Loucy (cell line): ENCODE data around the gene WTIP.

ENCODE experiments used
- EZH2phosphoT487 ChIP-seq: fragments of 200-600 bp; IDR thresholded peaks from 2 replicates; pipeline ENCODE4 v1.6.1; 2018; ENCODE audit warnings: antibody characterized with exemption, mild to moderate bottlenecking, moderate library complexity, borderline replicate concordance
- TF ChIP-seq, protein P1 (sequence below): fragments of 200-600 bp; sonication (generic); conservative IDR thresholded peaks from 2 replicates; pipeline ENCODE4 v1.5.1; 2014; ENCODE audit warnings: mild to moderate bottlenecking, antibody characterized with exemption, low read length

DNA sequence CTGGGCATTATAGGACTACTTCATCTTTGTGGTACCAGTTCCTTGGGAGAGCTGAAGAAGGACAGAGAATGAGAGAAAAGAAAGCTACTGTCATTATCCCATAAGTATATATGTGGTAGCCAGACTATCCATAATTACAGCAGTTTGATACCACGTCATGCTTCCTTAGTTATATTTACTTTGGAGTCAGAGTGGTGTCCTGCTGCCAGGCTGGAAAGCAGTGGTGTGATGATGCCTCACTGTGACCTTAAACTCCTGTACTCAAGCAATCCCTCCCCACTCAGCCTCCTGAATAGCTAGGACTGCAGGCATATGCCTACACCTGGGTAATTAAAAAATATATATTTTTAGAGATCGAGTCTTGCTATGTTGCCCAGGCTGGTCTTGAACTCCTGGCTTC lies 57.8 kb downstream of the WTIP start:
- no peak for TF ChIP-seq EZH2phosphoT487
- TF ChIP-seq, protein P1, sequence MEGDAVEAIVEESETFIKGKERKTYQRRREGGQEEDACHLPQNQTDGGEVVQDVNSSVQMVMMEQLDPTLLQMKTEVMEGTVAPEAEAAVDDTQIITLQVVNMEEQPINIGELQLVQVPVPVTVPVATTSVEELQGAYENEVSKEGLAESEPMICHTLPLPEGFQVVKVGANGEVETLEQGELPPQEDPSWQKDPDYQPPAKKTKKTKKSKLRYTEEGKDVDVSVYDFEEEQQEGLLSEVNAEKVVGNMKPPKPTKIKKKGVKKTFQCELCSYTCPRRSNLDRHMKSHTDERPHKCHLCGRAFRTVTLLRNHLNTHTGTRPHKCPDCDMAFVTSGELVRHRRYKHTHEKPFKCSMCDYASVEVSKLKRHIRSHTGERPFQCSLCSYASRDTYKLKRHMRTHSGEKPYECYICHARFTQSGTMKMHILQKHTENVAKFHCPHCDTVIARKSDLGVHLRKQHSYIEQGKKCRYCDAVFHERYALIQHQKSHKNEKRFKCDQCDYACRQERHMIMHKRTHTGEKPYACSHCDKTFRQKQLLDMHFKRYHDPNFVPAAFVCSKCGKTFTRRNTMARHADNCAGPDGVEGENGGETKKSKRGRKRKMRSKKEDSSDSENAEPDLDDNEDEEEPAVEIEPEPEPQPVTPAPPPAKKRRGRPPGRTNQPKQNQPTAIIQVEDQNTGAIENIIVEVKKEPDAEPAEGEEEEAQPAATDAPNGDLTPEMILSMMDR = no peak
